ENCODE measurements around the gene TLN1. TPM values are rescaled to one million over a fixed set of nuclear protein-coding genes. Genes with fewer than 3 reads are reported as not detected.

Gene TLN1
- total and polyA plus RNA-seq, 8 donors: 53.2 to 399 (median 174) TPM

DNA sequence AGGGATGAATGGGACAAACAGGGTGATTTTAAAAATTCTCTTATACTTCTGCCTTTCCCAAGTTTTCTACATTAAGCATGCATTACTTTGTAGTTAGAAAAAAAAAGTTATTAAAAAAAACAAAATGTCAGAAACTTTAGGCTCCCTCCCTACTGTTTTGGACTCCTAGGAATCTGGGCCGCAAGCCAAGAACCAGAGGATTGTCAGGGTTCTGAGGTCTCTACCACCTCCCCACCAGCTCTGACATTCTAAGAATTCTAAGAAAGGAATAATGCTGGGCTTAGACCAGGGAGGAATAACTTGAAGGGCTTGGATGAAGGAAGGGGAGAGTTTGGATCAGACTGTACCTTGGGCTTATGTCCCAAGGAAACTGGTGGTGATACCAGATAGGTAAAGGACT is 66.0 kb downstream of the TLN1 start:
- WGBS, 5 donors: 57 to 76% (median 65%) methylated on average over 1 of the region's 1 CpG
- DNase-seq: no peak
- H3K4me1 ChIP-seq: peaks cover 44 to 78% (median 62%) of the 10 kb centered on the region in 4 donors
- no peaks in the 10 kb centered on the region for H3K9me3 ChIP-seq
- no peaks in the 10 kb centered on the region for H3K27me3 ChIP-seq
- H3K4me3 ChIP-seq: no peak overlapping the region
- H3K27ac ChIP-seq: peak overlapping the region in 4 of 5 donors; percentile 35 to 100 (median 91)
- intact Hi-C loops (cut with DNase I; ENCODE audit: low total_unique reads): no loop called here
- H3K36me3 ChIP-seq: peaks cover 0 to 15% (median 4%) of the 10 kb centered on the region in 4 donors
- TF ChIP-seq, protein P1, sequence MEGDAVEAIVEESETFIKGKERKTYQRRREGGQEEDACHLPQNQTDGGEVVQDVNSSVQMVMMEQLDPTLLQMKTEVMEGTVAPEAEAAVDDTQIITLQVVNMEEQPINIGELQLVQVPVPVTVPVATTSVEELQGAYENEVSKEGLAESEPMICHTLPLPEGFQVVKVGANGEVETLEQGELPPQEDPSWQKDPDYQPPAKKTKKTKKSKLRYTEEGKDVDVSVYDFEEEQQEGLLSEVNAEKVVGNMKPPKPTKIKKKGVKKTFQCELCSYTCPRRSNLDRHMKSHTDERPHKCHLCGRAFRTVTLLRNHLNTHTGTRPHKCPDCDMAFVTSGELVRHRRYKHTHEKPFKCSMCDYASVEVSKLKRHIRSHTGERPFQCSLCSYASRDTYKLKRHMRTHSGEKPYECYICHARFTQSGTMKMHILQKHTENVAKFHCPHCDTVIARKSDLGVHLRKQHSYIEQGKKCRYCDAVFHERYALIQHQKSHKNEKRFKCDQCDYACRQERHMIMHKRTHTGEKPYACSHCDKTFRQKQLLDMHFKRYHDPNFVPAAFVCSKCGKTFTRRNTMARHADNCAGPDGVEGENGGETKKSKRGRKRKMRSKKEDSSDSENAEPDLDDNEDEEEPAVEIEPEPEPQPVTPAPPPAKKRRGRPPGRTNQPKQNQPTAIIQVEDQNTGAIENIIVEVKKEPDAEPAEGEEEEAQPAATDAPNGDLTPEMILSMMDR (IDR thresholded peaks at IDR 0.05): no peak
- TF ChIP-seq POLR2A (IDR thresholded peaks at IDR 0.05): no peak
- TF ChIP-seq POLR2AphosphoS5 (IDR thresholded peaks at IDR 0.05): no peak
- TF ChIP-seq EP300 (IDR thresholded peaks at IDR 0.05): no peak

DNA sequence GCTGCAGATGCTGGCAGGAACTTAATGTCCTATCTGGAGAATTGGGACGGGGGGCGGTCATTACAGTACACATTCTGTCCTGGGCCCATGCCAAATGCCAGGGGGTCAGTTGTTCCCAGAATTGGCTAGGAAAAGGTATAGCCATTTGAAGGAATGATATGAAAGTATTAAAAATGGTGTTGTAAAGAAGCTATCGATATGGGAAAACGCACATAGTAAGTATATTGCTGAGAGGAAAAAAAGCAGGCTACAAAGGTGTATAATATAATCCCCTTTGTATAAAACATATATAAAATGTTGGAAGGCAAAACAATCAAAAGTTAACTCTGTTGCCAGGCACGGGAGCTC is 66.5 kb downstream of the TLN1 start:
- 10 to 21% (median 16%) methylated on average over 5 of the region's 5 CpGs for WGBS, 5 donors

DNA sequence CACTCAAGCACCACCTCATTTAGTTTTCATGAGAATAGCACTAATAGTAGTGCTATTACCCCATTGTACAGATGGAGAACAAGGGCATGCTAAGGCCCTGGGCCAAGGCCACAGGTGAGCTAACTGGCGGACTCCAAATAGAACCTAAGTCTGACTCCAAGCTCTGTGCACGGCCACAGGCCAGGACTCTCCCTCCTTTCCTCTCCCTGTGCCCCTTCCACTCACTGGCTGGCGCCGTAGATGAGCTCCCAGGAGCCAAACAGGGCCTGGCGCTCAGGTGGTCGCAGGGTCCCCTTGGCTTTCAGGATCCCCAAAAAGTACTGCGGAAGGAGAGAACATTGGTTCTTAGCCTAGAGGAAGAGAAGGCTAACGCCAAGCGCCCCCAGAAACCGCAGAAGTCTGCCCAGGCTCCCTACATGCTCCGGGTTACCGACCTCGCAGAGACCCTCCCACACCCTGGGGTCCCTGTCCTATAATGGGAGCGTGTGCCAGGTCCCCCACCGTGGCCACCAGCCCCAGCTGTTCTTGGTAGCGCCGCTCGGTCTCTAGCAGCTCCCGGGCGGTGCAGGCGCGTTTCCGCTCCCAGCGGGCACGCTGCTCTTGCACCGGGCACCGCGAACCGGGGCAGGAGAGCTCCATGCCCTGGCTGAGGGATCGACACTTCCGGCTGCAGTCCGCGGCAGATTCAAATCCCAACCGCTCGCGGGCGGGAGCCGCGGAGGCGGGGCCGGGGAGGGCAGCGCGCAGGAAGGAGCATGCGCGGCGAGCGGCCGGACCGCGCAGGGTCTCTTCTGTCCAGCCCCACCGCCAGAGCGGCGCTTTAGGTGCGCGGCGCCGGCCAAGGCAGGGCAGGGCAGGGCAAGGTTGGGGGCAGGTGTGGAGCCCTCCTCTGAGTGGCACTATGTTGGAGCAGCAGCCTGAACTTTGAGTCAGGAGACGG is 67.2 kb downstream of the TLN1 start, which contains the start of gene ARHGEF39:
TSS of gene ARHGEF39 (minus strand) at position 665 of the 940 bp plus-strand sequence. CDS start at position 639, 26 bp downstream.
- intact Hi-C loops (cut with DNase I; ENCODE audit: low total_unique reads): no loop called here
- WGBS, 5 donors: 3 to 20% (median 5%) methylated on average over 18 to 58 of the region's 58 CpGs
- Histone ChIP-seq H3K27me3 (no peaks in the 10 kb centered on the region), H3K9me3 (no peaks in the 10 kb centered on the region), H3K4me3 (peak within 1 kb of the TSS; percentile 44 to 56 (median 54)), H3K4me1 (peaks cover 50 to 81% (median 69%) of the 10 kb centered on the region in 4 donors), H3K27ac (peak within 1 kb of the TSS; percentile 83 to 100 (median 95)), H3K36me3 (peaks cover 10 to 25% (median 16%) of the 10 kb centered on the region in 4 donors)
- peak; percentile 89 to 95 for DNase-seq
- TF ChIP-seq POLR2AphosphoS5 (IDR thresholded peaks at IDR 0.05) (peak; percentile 49 to 87 (median 69)), POLR2A (IDR thresholded peaks at IDR 0.05) (no peak), EP300 (IDR thresholded peaks at IDR 0.05) (no peak)
- TF ChIP-seq, protein P1 (IDR thresholded peaks at IDR 0.05): peak in 1 of 7 experiments; percentile 21

More for the DNA sequence above, 66.5 kb downstream of the TLN1 start:
- Histone ChIP-seq H3K4me3 (peak overlapping the region; percentile 44 to 56 (median 54)), H3K4me1 (peaks cover 50 to 81% (median 68%) of the 10 kb centered on the region in 4 donors), H3K27ac (peak overlapping the region; percentile 83 to 100 (median 95)), H3K36me3 (peaks cover 5 to 21% (median 10%) of the 10 kb centered on the region in 4 donors), H3K27me3 (no peaks in the 10 kb centered on the region), H3K9me3 (no peaks in the 10 kb centered on the region)
- no peak for DNase-seq
- TF ChIP-seq, protein P1 (IDR thresholded peaks at IDR 0.05): no peak
- no peak for TF ChIP-seq POLR2A (IDR thresholded peaks at IDR 0.05)
- intact Hi-C loops (cut with DNase I; ENCODE audit: low total_unique reads): no loop called here

DNA sequence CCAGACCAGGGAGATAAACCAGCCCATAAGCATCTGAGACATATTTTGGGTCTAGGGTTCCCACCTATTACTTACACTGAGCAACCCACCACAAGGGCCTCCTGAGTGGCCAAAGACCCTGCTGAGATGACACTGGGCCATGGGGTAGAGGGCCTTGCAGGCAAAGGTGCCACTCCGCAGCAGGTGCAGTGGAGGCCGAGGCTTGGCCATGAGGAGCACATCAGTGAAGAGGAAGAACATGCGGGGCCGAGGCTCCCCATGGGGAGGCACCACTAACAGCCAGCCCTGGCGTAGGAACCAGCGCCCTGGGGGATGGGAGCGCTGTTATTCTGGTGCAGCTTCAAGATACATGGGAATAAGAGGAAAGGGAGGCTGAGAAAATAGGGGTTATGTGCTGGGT is 69.6 kb downstream of the TLN1 start:
- H3K27ac ChIP-seq: peak overlapping the region in 4 of 5 donors; percentile 95 to 100 (median 98)
- intact Hi-C loops (cut with DNase I; ENCODE audit: low total_unique reads): no loop called here
- WGBS, 5 donors: 80 to 90% (median 87%) methylated on average over 7 of the region's 7 CpGs
- DNase-seq: no peak
- no peaks in the 10 kb centered on the region for H3K27me3 ChIP-seq
- peaks cover 10 to 25% (median 16%) of the 10 kb centered on the region in 4 donors for H3K36me3 ChIP-seq
- no peak overlapping the region for H3K4me3 ChIP-seq
- H3K9me3 ChIP-seq: no peaks in the 10 kb centered on the region
- H3K4me1 ChIP-seq: peaks cover 49 to 82% (median 69%) of the 10 kb centered on the region in 4 donors
- TF ChIP-seq EP300 (IDR thresholded peaks at IDR 0.05) (no peak), POLR2AphosphoS5 (IDR thresholded peaks at IDR 0.05) (no peak), POLR2A (IDR thresholded peaks at IDR 0.05) (no peak)
- TF ChIP-seq, protein P1 (IDR thresholded peaks at IDR 0.05): no peak
